GM12878 (cell line): ENCODE results near the gene NOP14. TPM values are rescaled to one million over a fixed set of nuclear protein-coding genes. Genes with fewer than 3 reads are reported as not detected.
A peak's percentile ranks its signal among the peaks of the same experiment; 100 is the strongest.

ENCODE experiments used
- BMI1 ChIP-seq: fragments of 450-650 bp; IDR thresholded peaks from 2 replicates; pipeline ENCODE4 v1.6.1; 2016; ENCODE audit warnings: mild to moderate bottlenecking, moderate library complexity, borderline replicate concordance
- BRCA1 ChIP-seq: IDR thresholded peaks from 2 replicates; pipeline ENCODE4 v1.6.1; 2011; ENCODE audit warnings: low read depth, low read length, improper control_type of control experiment
- CHD2 ChIP-seq: IDR thresholded peaks from 2 replicates; pipeline ENCODE4 v1.6.1; 2011; ENCODE audit warnings: low read depth, low read length, improper control_type of control experiment, borderline replicate concordance
- CREM ChIP-seq: IDR thresholded peaks from 2 replicates; pipeline ENCODE4 v1.6.1; 2014; ENCODE audit warnings: antibody characterized with exemption, low read depth
- EZH2 ChIP-seq: IDR thresholded peaks from 2 replicates; pipeline ENCODE4 v1.6.1; 2012; ENCODE audit warnings: low read depth, mild to moderate bottlenecking, control low read depth, inconsistent platforms, low read length, borderline replicate concordance; ENCODE audit not compliant: control insufficient read depth
- FOXK2 ChIP-seq: fragments of 450-650 bp; IDR thresholded peaks from 2 replicates; pipeline ENCODE4 v1.6.1; 2017; ENCODE audit warnings: mild to moderate bottlenecking, moderate library complexity
- IRF4 ChIP-seq: IDR thresholded peaks from 2 replicates; pipeline ENCODE4 v1.6.1; 2011; ENCODE audit warnings: low read depth, low read length
- JUND ChIP-seq: IDR thresholded peaks from 2 replicates; pipeline ENCODE4 v1.6.1; 2012; ENCODE audit warnings: low read depth, mild to moderate bottlenecking, low read length, improper control_type of control experiment, moderate library complexity
- MTA3 ChIP-seq: IDR thresholded peaks from 2 replicates; pipeline ENCODE4 v1.6.1; 2012; ENCODE audit warnings: low read length, inconsistent platforms, borderline replicate concordance
- MXI1 ChIP-seq: fragments of 150-350 bp; IDR thresholded peaks from 2 replicates; pipeline ENCODE4 v1.6.1; 2011; ENCODE audit warnings: low read depth, mild to moderate bottlenecking, inconsistent platforms, low read length, improper control_type of control experiment
- NR2C2 ChIP-seq: IDR thresholded peaks from 2 replicates; pipeline ENCODE4 v1.6.1; 2011; ENCODE audit warnings: borderline replicate concordance, low read depth; ENCODE audit not compliant: control insufficient read depth, insufficient read length
- POLR2AphosphoS2 ChIP-seq: IDR thresholded peaks from 2 replicates; pipeline ENCODE4 v1.6.1; 2011; ENCODE audit warnings: low read depth, mild to moderate bottlenecking, low read length, improper control_type of control experiment, moderate library complexity
- POU2F2 ChIP-seq: IDR thresholded peaks from 3 replicates; pipeline ENCODE4 v1.6.1; 2011; ENCODE audit warnings: low read depth, mild to moderate bottlenecking, low read length, borderline replicate concordance
- RAD51 ChIP-seq: fragments of 450-650 bp; IDR thresholded peaks from 2 replicates; pipeline ENCODE4 v1.6.1; 2016; ENCODE audit warnings: moderate library complexity, mild to moderate bottlenecking, inconsistent platforms
- SIX5 ChIP-seq: IDR thresholded peaks from 2 replicates; pipeline ENCODE4 v1.6.1; 2011; ENCODE audit warnings: mild to moderate bottlenecking, low read depth, low read length, moderate library complexity; ENCODE audit not compliant: severe bottlenecking
- TCF3 ChIP-seq: IDR thresholded peaks from 2 replicates; pipeline ENCODE4 v1.6.1; 2012; ENCODE audit warnings: low read depth, mild to moderate bottlenecking, low read length, borderline replicate concordance; ENCODE audit not compliant: insufficient read depth
- ZBED1 ChIP-seq: IDR thresholded peaks from 2 replicates; pipeline ENCODE4 v1.6.1; 2016; ENCODE audit warnings: borderline replicate concordance
- ZNF217 ChIP-seq: fragments of 450-650 bp; IDR thresholded peaks from 2 replicates; pipeline ENCODE4 v1.6.1; 2017; ENCODE audit warnings: antibody characterized with exemption, mild to moderate bottlenecking
- polyA plus RNA-seq, 11 experiments: library from polyadenylated mRNA; depleted of rRNA in 4 of 11; unstranded in 6 of 11; stranded (reverse) in 5 of 11; fragments of >200 nt; fragmentation: Nextera tagmentation in 4 of 11; fragmentation: Illumina TruSeq in 1 of 11; extraction: Ambion mirVana in 4 of 11; extraction: Trizol in 1 of 11; gene quantifications; 1 replicate in 1 of 11; 2 replicates in 10 of 11; pipeline versions ENCODE4 v1.2.1 to v1.2.3, GENCODE V29; 2011 to 2016; ENCODE audit warnings: inconsistent platforms in 2 of 11, missing spikeins in 2 of 11, low read depth in 1 of 11
- total RNA-seq, 4 experiments: library from RNA; depleted of rRNA in 3 of 4; stranded (reverse); fragments of >200 nt in 3 of 4; fragmentation: Illumina TruSeq in 1 of 4; extraction: Trizol in 1 of 4; gene quantifications; 2 replicates each; pipeline versions ENCODE4 v1.2.1 to v1.2.3, GENCODE V29; 2013 to 2021
- TF ChIP-seq, protein P1 (sequence below): fragments of 450-650 bp; IDR thresholded peaks from 2 replicates; pipeline ENCODE4 v1.6.1; 2017; ENCODE audit warnings: low read depth, mild to moderate bottlenecking, moderate library complexity
- TF ChIP-seq, protein P2 (sequence below): fragments of 450-650 bp; IDR thresholded peaks from 2 replicates; pipeline ENCODE4 v1.6.1; 2014; ENCODE audit warnings: mild to moderate bottlenecking
- TF ChIP-seq, protein P3 (sequence below): fragments of 450-650 bp; IDR thresholded peaks from 2 replicates; pipeline ENCODE4 v1.6.1; 2017; ENCODE audit warnings: mild to moderate bottlenecking, low read depth, inconsistent platforms; ENCODE audit not compliant: poor library complexity, severe bottlenecking
- TF ChIP-seq, protein P4 (sequence below): fragments of 150-350 bp; IDR thresholded peaks from 2 replicates; pipeline ENCODE4 v1.6.1; 2014; ENCODE audit warnings: mild to moderate bottlenecking, low read depth, low read length
- TF ChIP-seq, protein P5 (sequence below): IDR thresholded peaks from 2 replicates; pipeline ENCODE4 v1.6.1; 2012; ENCODE audit warnings: low read depth, low read length, improper control_type of control experiment

Gene NOP14
- total and polyA plus RNA-seq, 10 of the 15 experiments (the other 5 are each of a cell fraction or from before 2014, with no cell fraction given), result 13.8 to 80.6 (median 49.7) TPM

GRCh38 chr4:2937146-2937857 is 25.9 kb downstream of the NOP14 start (continued):
- TF ChIP-seq EZH2 (no peak), MTA3 (no peak), MXI1 (no peak), BMI1 (0 out of 2 replicates have a peak, but pooled peaks have one; percentile 35), CREM (peak; percentile 68), FOXK2 (peak; percentile 12; the same call in 1 of the 2 replicates), ZNF217 (no peak), CHD2 (0 out of 2 replicates have a peak, but pooled peaks have one; percentile 12), POLR2AphosphoS2 (no peak), BRCA1 (no peak), JUND (0 out of 2 replicates have a peak, but pooled peaks have one; percentile 2), ZBED1 (no peak; the same call in 1 of the 2 replicates), SIX5 (no peak), RAD51 (no peak), TCF3 (0 out of 2 replicates have a peak, but pooled peaks have one; percentile 22), POU2F2 (0 out of 3 replicates have a peak, but pooled peaks have one; percentile 44), NR2C2 (no peak), IRF4 (no peak)
- TF ChIP-seq, protein P1, sequence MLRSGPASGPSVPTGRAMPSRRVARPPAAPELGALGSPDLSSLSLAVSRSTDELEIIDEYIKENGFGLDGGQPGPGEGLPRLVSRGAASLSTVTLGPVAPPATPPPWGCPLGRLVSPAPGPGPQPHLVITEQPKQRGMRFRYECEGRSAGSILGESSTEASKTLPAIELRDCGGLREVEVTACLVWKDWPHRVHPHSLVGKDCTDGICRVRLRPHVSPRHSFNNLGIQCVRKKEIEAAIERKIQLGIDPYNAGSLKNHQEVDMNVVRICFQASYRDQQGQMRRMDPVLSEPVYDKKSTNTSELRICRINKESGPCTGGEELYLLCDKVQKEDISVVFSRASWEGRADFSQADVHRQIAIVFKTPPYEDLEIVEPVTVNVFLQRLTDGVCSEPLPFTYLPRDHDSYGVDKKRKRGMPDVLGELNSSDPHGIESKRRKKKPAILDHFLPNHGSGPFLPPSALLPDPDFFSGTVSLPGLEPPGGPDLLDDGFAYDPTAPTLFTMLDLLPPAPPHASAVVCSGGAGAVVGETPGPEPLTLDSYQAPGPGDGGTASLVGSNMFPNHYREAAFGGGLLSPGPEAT, result peak; percentile 79
- TF ChIP-seq, protein P2, sequence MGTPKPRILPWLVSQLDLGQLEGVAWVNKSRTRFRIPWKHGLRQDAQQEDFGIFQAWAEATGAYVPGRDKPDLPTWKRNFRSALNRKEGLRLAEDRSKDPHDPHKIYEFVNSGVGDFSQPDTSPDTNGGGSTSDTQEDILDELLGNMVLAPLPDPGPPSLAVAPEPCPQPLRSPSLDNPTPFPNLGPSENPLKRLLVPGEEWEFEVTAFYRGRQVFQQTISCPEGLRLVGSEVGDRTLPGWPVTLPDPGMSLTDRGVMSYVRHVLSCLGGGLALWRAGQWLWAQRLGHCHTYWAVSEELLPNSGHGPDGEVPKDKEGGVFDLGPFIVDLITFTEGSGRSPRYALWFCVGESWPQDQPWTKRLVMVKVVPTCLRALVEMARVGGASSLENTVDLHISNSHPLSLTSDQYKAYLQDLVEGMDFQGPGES, result no peak
- TF ChIP-seq, protein P3, sequence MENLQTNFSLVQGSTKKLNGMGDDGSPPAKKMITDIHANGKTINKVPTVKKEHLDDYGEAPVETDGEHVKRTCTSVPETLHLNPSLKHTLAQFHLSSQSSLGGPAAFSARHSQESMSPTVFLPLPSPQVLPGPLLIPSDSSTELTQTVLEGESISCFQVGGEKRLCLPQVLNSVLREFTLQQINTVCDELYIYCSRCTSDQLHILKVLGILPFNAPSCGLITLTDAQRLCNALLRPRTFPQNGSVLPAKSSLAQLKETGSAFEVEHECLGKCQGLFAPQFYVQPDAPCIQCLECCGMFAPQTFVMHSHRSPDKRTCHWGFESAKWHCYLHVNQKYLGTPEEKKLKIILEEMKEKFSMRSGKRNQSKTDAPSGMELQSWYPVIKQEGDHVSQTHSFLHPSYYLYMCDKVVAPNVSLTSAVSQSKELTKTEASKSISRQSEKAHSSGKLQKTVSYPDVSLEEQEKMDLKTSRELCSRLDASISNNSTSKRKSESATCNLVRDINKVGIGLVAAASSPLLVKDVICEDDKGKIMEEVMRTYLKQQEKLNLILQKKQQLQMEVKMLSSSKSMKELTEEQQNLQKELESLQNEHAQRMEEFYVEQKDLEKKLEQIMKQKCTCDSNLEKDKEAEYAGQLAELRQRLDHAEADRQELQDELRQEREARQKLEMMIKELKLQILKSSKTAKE, result no peak
- TF ChIP-seq, protein P4, sequence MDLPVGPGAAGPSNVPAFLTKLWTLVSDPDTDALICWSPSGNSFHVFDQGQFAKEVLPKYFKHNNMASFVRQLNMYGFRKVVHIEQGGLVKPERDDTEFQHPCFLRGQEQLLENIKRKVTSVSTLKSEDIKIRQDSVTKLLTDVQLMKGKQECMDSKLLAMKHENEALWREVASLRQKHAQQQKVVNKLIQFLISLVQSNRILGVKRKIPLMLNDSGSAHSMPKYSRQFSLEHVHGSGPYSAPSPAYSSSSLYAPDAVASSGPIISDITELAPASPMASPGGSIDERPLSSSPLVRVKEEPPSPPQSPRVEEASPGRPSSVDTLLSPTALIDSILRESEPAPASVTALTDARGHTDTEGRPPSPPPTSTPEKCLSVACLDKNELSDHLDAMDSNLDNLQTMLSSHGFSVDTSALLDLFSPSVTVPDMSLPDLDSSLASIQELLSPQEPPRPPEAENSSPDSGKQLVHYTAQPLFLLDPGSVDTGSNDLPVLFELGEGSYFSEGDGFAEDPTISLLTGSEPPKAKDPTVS, result no peak
- TF ChIP-seq, protein P5, sequence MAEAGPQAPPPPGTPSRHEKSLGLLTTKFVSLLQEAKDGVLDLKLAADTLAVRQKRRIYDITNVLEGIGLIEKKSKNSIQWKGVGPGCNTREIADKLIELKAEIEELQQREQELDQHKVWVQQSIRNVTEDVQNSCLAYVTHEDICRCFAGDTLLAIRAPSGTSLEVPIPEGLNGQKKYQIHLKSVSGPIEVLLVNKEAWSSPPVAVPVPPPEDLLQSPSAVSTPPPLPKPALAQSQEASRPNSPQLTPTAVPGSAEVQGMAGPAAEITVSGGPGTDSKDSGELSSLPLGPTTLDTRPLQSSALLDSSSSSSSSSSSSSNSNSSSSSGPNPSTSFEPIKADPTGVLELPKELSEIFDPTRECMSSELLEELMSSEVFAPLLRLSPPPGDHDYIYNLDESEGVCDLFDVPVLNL, result no peak
